GM20000 (cell line): ENCODE measurements around the gene ABCB1.

Source experiments
- DNase-seq: peaks from one replicate; pipeline ENCODE4 v3.0.0; 2012; ENCODE audit warnings: low spot score
- TF ChIP-seq, protein P1 (sequence below): IDR thresholded peaks from 2 replicates; pipeline ENCODE4 v1.5.1; 2012; ENCODE audit warnings: mild to moderate bottlenecking, control low read depth; ENCODE audit errors: extremely low read depth, missing control alignments

ABCB1 gene

GRCh38 chr7:87624628-87625027, 23.9 kb upstream of the ABCB1 start:
- TF ChIP-seq, protein P1, sequence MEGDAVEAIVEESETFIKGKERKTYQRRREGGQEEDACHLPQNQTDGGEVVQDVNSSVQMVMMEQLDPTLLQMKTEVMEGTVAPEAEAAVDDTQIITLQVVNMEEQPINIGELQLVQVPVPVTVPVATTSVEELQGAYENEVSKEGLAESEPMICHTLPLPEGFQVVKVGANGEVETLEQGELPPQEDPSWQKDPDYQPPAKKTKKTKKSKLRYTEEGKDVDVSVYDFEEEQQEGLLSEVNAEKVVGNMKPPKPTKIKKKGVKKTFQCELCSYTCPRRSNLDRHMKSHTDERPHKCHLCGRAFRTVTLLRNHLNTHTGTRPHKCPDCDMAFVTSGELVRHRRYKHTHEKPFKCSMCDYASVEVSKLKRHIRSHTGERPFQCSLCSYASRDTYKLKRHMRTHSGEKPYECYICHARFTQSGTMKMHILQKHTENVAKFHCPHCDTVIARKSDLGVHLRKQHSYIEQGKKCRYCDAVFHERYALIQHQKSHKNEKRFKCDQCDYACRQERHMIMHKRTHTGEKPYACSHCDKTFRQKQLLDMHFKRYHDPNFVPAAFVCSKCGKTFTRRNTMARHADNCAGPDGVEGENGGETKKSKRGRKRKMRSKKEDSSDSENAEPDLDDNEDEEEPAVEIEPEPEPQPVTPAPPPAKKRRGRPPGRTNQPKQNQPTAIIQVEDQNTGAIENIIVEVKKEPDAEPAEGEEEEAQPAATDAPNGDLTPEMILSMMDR = no peak
- no peak for DNase-seq

- DNase-seq = no peak
- TF ChIP-seq, protein P1 = no peak
Observed at GRCh38 chr7:87615197-87615596, 14.5 kb upstream of the ABCB1 start.

GRCh38 chr7:87609916-87610315, 9.2 kb upstream of the ABCB1 start:
- no peak for DNase-seq
- TF ChIP-seq, protein P1 = no peak

- TF ChIP-seq, protein P1 = no peak
- DNase-seq = no peak
Observed at GRCh38 chr7:87608431-87608830, 7.7 kb upstream of the ABCB1 start.

DNA sequence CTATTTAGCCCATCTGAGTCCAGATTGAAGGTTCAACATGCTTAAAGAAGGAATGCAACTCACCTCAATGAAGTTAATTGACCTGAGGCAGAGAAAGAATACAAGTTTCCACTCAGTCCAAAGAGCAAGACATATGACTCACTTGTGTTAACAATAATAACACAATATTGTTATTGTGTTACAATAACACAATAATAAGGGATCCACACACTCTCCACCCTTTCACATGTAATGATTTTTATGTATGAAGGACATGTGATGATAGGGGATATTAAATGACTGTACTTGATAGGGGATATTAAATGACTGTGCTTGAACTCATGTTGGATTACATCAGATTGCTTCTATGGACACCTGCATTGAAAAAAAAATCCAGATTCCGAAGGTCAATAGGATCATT, 3.6 kb upstream of the ABCB1 start:
- TF ChIP-seq, protein P1 = no peak
- no peak for DNase-seq

DNA sequence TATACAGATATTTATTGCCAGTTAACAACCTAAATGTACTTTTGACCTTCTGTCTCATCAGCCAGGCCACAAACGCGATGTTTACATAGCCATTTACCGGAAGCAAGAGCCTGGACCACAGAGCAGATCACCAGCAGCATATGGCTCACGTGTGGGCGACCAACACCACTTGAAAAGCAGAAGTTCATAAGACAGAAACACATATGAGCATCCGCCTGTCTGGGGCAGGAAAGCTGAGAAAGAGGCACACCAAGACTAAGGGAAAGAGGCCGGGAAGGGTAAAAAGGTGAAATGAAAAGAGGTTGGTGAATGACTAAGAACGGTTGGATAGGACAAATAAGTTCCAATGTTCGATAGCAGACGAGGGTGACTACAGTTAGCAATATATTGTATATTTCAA, 1.3 kb downstream of the ABCB1 start:
- TF ChIP-seq, protein P1 = no peak
- DNase-seq = peak; percentile 79

DNA sequence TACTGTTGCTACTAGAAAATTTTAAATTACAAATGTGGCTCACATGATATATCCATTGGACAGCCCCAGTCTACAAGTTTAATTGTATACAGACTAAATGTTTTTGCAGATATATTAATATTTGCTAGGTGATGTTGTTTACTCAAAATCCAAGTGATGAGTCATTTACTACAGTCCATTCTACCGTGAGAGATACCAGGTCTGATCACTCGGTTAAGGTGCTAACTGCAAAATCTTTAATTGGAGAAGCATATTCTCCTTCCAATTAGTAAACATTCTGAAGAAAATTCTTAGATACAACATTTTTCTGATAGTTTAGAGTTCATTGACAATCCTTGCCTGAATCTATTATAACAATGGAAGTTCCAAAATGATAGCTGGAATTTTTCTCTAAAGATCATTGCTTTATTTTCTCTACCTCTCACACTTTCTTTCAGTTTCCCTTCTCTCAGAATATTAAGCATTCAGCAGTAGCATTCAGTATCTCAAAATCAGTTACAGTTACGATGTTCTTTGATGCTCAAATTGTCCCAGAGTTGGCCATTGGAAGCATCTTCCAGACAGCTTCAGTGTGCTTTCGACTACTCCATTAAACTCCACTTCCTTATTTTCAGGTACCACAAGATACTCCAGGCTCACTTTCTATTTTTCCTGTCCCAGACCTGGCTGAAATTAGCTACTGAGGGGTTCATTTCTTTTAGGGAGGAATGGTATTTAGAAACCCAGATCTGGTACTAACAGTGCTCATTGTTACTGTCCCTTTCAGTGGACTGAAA, 2.3 kb downstream of the ABCB1 start:
- no peak for DNase-seq
- TF ChIP-seq, protein P1 = no peak
